Thyroid gland (tissue), 4 donors: Measurements from ENCODE around the gene MYLK4.

ENCODE experiments used
- POLR2A ChIP-seq, 2 donors: fragments of 450-650 bp; IDR thresholded peaks; one replicate each; pipeline ENCODE4 v1.6.1; 2017; ENCODE audit warnings: antibody characterized with exemption in 2 of 2, mild to moderate bottlenecking in 2 of 2, moderate library complexity in 1 of 2
- TF ChIP-seq, protein P1 (sequence below), 6 experiments: fragments of 200-600 bp in 3 of 6; fragments of 450-650 bp in 3 of 6; sonication (generic) in 3 of 6; IDR thresholded peaks; one replicate each; pipeline ENCODE4 v1.5.1; 2016 to 2019; ENCODE audit warnings: antibody characterized with exemption in 6 of 6, mild to moderate bottlenecking in 2 of 6, inconsistent platforms in 1 of 6, moderate library complexity in 1 of 6

DNA sequence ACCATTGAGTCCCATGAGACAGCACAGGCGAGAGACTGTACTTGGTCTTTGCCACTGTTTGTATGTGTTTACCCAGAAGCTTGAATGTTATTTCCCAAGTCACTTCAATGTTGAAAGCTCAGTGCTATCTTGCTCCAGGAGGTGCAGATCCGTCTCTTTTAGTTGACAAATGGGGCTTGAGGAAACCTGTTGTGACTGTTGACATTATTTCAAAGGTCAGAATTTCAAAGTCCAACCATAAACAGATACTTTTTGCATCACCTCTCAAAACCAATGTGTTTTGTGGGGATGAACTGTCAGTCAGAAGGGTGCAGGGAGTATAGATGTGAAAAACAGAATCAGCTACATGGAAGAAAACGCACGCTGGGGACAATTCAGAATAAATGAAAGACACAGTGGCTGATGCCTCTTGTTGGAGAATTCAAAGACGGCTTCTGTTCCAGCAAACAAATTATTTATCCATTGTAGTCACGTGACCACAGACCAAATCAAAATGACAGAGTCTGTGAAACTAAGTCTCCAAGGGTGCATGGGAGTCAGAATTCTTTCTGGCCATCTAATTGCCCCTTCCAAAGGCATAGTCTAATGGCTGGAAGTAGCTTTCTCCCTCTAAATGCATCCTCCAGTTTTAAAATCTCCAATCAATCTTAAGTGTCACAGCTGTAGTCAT lies 83.7 kb downstream of the MYLK4 start:
- TF ChIP-seq, protein P1, sequence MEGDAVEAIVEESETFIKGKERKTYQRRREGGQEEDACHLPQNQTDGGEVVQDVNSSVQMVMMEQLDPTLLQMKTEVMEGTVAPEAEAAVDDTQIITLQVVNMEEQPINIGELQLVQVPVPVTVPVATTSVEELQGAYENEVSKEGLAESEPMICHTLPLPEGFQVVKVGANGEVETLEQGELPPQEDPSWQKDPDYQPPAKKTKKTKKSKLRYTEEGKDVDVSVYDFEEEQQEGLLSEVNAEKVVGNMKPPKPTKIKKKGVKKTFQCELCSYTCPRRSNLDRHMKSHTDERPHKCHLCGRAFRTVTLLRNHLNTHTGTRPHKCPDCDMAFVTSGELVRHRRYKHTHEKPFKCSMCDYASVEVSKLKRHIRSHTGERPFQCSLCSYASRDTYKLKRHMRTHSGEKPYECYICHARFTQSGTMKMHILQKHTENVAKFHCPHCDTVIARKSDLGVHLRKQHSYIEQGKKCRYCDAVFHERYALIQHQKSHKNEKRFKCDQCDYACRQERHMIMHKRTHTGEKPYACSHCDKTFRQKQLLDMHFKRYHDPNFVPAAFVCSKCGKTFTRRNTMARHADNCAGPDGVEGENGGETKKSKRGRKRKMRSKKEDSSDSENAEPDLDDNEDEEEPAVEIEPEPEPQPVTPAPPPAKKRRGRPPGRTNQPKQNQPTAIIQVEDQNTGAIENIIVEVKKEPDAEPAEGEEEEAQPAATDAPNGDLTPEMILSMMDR (IDR thresholded peaks at IDR 0.05) = no peak
- no peak for TF ChIP-seq POLR2A (IDR thresholded peaks at IDR 0.05)
